ENCODE results near the gene CCDC27.

DNA sequence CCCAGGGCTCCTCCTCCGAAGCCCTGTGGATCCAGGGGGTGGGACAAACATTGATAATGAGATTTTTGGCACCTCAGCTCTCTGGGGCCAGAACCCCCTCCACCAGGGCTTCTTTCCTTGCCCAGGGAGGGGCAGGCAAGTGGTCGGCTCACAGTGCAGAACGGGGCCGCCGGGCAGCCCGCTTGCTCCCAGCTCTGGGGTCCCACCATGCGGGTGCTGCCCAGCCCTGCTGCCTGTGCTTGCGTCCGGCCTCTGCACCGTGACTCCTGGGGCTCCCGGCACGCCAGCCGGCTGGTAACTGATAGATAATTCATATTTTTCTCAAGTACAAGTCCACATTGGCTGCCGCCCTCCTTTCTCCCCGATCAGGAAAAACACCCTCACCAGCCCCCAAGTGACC, 42.0 kb upstream of the CCDC27 start:
- TF ChIP-seq NFYB (CRISPR knock-in tag; IDR thresholded peaks at IDR 0.05): no peak
- no peak for TF ChIP-seq ZNF557 (CRISPR knock-in tag; IDR thresholded peaks at IDR 0.05)
- TF ChIP-seq, protein P1, sequence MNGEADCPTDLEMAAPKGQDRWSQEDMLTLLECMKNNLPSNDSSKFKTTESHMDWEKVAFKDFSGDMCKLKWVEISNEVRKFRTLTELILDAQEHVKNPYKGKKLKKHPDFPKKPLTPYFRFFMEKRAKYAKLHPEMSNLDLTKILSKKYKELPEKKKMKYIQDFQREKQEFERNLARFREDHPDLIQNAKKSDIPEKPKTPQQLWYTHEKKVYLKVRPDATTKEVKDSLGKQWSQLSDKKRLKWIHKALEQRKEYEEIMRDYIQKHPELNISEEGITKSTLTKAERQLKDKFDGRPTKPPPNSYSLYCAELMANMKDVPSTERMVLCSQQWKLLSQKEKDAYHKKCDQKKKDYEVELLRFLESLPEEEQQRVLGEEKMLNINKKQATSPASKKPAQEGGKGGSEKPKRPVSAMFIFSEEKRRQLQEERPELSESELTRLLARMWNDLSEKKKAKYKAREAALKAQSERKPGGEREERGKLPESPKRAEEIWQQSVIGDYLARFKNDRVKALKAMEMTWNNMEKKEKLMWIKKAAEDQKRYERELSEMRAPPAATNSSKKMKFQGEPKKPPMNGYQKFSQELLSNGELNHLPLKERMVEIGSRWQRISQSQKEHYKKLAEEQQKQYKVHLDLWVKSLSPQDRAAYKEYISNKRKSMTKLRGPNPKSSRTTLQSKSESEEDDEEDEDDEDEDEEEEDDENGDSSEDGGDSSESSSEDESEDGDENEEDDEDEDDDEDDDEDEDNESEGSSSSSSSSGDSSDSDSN (CRISPR knock-in tag; IDR thresholded peaks at IDR 0.05): no peak
- TF ChIP-seq YY1 (IDR thresholded peaks at IDR 0.05; ENCODE audit: insufficient read depth, insufficient replicate concordance, low read depth, low read length): no peak
- TF ChIP-seq, protein P2, sequence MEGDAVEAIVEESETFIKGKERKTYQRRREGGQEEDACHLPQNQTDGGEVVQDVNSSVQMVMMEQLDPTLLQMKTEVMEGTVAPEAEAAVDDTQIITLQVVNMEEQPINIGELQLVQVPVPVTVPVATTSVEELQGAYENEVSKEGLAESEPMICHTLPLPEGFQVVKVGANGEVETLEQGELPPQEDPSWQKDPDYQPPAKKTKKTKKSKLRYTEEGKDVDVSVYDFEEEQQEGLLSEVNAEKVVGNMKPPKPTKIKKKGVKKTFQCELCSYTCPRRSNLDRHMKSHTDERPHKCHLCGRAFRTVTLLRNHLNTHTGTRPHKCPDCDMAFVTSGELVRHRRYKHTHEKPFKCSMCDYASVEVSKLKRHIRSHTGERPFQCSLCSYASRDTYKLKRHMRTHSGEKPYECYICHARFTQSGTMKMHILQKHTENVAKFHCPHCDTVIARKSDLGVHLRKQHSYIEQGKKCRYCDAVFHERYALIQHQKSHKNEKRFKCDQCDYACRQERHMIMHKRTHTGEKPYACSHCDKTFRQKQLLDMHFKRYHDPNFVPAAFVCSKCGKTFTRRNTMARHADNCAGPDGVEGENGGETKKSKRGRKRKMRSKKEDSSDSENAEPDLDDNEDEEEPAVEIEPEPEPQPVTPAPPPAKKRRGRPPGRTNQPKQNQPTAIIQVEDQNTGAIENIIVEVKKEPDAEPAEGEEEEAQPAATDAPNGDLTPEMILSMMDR (CRISPR knock-in tag; IDR thresholded peaks at IDR 0.05): no peak
- TF ChIP-seq ZNF235 (CRISPR knock-in tag; IDR thresholded peaks at IDR 0.05; ENCODE audit: borderline replicate concordance): no peak
- no peak for TF ChIP-seq ZNF672 (CRISPR knock-in tag; IDR thresholded peaks at IDR 0.05)
- TF ChIP-seq, protein P3, sequence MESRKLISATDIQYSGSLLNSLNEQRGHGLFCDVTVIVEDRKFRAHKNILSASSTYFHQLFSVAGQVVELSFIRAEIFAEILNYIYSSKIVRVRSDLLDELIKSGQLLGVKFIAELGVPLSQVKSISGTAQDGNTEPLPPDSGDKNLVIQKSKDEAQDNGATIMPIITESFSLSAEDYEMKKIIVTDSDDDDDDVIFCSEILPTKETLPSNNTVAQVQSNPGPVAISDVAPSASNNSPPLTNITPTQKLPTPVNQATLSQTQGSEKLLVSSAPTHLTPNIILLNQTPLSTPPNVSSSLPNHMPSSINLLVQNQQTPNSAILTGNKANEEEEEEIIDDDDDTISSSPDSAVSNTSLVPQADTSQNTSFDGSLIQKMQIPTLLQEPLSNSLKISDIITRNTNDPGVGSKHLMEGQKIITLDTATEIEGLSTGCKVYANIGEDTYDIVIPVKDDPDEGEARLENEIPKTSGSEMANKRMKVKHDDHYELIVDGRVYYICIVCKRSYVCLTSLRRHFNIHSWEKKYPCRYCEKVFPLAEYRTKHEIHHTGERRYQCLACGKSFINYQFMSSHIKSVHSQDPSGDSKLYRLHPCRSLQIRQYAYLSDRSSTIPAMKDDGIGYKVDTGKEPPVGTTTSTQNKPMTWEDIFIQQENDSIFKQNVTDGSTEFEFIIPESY (CRISPR knock-in tag; IDR thresholded peaks at IDR 0.05): no peak
- TF ChIP-seq ZNF775 (CRISPR knock-in tag; IDR thresholded peaks at IDR 0.05; ENCODE audit: borderline replicate concordance): no peak
- TF ChIP-seq ATF7 (IDR thresholded peaks at IDR 0.05): no peak
- no peak for TF ChIP-seq ATF7 (CRISPR knock-in tag; IDR thresholded peaks at IDR 0.05)
- TF ChIP-seq POLR2AphosphoS2 (IDR thresholded peaks at IDR 0.05; ENCODE audit: low read depth, low read length): no peak
- TF ChIP-seq EZH2 (conservative IDR thresholded peaks at IDR 0.05; ENCODE audit: low read depth, low read length): no peak
- no peak for TF ChIP-seq GLI4 (CRISPR knock-in tag; IDR thresholded peaks at IDR 0.05; ENCODE audit: borderline replicate concordance)
- TF ChIP-seq ZNF225 (CRISPR knock-in tag; IDR thresholded peaks at IDR 0.05): no peak
